SK-N-SH treated with all-trans-retinoic acid at 6 μM for 48 hours (cell line): ENCODE data around the gene CYP2S1.
"Not testable (repeated sequence)": the region's sequence is repeated elsewhere in the genome, so short reads cannot be mapped to it uniquely, and the experiment has no call there.

Source experiments
- ATAC-seq: fragments of 200-7000 bp; cut with Tn5 transposase; 3 replicates; pipeline ENCODE4 v1.9.1; 2020; ENCODE audit warnings: mild to moderate bottlenecking, moderate library complexity
- ARNTL ChIP-seq: fragments of 450-650 bp; formaldehyde crosslinking; IDR thresholded peaks from 2 replicates; pipeline ENCODE4 v1.5.0; 2020; ENCODE audit warnings: low read depth, mild to moderate bottlenecking, moderate library complexity, borderline replicate concordance
- BACH2 ChIP-seq: fragments of 250-450 bp; sonication (Bioruptor Pico); IDR thresholded peaks from 2 replicates; pipeline ENCODE4 v1.9.0; 2021; ENCODE audit warnings: mild to moderate bottlenecking, borderline replicate concordance
- CSRNP3 ChIP-seq: fragments of 250-450 bp; sonication (Bioruptor Pico); IDR thresholded peaks from 2 replicates; pipeline ENCODE4 v1.5.1; 2021; ENCODE audit warnings: mild to moderate bottlenecking, moderate library complexity
- ESRRG ChIP-seq: fragments of 250-450 bp; sonication (Bioruptor Pico); IDR thresholded peaks from 2 replicates; pipeline ENCODE4 v1.6.1; 2021; ENCODE audit warnings: mild to moderate bottlenecking
- GLIS3 ChIP-seq: fragments of 250-450 bp; sonication (Bioruptor Pico); IDR thresholded peaks from 2 replicates; pipeline ENCODE4 v1.5.0; 2020; ENCODE audit warnings: mild to moderate bottlenecking, moderate library complexity
- OSR1 ChIP-seq: fragments of 250-450 bp; sonication (Bioruptor Pico); IDR thresholded peaks from 2 replicates; pipeline ENCODE4 v1.8.0; 2022; ENCODE audit warnings: moderate library complexity, mild to moderate bottlenecking, inconsistent platforms
- PPARA ChIP-seq: fragments of 250-450 bp; sonication (Bioruptor Pico); IDR thresholded peaks from 2 replicates; pipeline ENCODE4 v1.5.0; 2020; ENCODE audit warnings: mild to moderate bottlenecking, borderline replicate concordance
- SNAI2 ChIP-seq: fragments of 250-450 bp; sonication (Bioruptor Pico); IDR thresholded peaks from 2 replicates; pipeline ENCODE4 v1.5.0; 2020; ENCODE audit warnings: mild to moderate bottlenecking, moderate library complexity
- TOX ChIP-seq: fragments of 250-450 bp; sonication (Bioruptor Pico); IDR thresholded peaks from 2 replicates; pipeline ENCODE4 v1.8.0; 2021; ENCODE audit warnings: mild to moderate bottlenecking, moderate library complexity, borderline replicate concordance
- TSHZ2 ChIP-seq: fragments of 250-450 bp; sonication (Bioruptor Pico); IDR thresholded peaks from 2 replicates; pipeline ENCODE4 v1.5.0; 2020; ENCODE audit warnings: mild to moderate bottlenecking, moderate library complexity
- ZC3H10 ChIP-seq: fragments of 250-450 bp; sonication (Bioruptor Pico); IDR thresholded peaks from 2 replicates; pipeline ENCODE4 v1.5.1; 2021; ENCODE audit warnings: mild to moderate bottlenecking, moderate library complexity
- ZFP3 ChIP-seq: fragments of 250-450 bp; sonication (Bioruptor Pico); IDR thresholded peaks from 2 replicates; pipeline ENCODE4 v1.5.0; 2020; ENCODE audit warnings: mild to moderate bottlenecking, moderate library complexity
- ZFP30 ChIP-seq: fragments of 450-650 bp; formaldehyde crosslinking; IDR thresholded peaks from 2 replicates; pipeline ENCODE4 v1.5.0; 2022; ENCODE audit warnings: mild to moderate bottlenecking, moderate library complexity
- ZNF565 ChIP-seq: fragments of 450-650 bp; formaldehyde crosslinking; conservative IDR thresholded peaks from 2 replicates; pipeline ENCODE4 v1.5.0; 2020; ENCODE audit warnings: low read depth, mild to moderate bottlenecking, moderate library complexity
- ZNF70 ChIP-seq: fragments of 450-650 bp; formaldehyde crosslinking; IDR thresholded peaks from 2 replicates; pipeline ENCODE4 v1.5.0; 2020; ENCODE audit warnings: mild to moderate bottlenecking, moderate library complexity
- TF ChIP-seq, protein P1 (sequence below): fragments of 250-450 bp; sonication (Bioruptor Pico); IDR thresholded peaks from 2 replicates; pipeline ENCODE4 v1.8.0; 2020; ENCODE audit warnings: mild to moderate bottlenecking, moderate library complexity, borderline replicate concordance
- TF ChIP-seq, protein P2 (sequence below): fragments of 250-450 bp; sonication (Bioruptor Pico); IDR thresholded peaks from 2 replicates; pipeline ENCODE4 v1.5.1; 2020; ENCODE audit warnings: low read depth, mild to moderate bottlenecking, moderate library complexity

Gene CYP2S1

GRCh38 chr19:41192574-41193429 is at the start of gene CYP2S1:
TSS of gene CYP2S1 (plus strand) at chr19:41193219. CDS start at chr19:41193265, 46 bp downstream.
- no peak for TF ChIP-seq PPARA (CRISPR knock-in tag)
- peak; percentile 36 for ATAC-seq

DNA sequence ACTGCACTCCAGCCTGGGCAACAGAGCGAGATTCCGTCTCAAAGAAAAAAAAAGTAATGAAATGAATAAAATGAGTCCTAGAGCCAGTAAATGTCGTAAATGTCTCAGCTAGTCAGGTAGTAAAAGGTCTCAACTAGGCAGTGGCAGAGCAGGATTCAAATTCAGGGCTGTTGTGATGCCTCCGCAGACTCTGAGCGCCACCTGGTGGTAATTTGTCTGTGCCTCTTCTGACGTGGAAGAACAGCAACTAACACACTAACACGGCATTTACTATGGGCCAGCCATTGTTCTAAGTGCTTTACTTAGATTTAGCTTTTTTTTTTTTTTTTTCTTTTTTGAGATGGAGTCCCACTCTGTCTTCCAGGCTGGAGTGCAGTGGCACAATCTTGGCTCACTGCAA is 48.6 kb upstream of the CYP2S1 start:
- no peak for TF ChIP-seq ARNTL (CRISPR knock-in tag)
- TF ChIP-seq TOX (CRISPR knock-in tag) = no peak
- TF ChIP-seq, protein P1, sequence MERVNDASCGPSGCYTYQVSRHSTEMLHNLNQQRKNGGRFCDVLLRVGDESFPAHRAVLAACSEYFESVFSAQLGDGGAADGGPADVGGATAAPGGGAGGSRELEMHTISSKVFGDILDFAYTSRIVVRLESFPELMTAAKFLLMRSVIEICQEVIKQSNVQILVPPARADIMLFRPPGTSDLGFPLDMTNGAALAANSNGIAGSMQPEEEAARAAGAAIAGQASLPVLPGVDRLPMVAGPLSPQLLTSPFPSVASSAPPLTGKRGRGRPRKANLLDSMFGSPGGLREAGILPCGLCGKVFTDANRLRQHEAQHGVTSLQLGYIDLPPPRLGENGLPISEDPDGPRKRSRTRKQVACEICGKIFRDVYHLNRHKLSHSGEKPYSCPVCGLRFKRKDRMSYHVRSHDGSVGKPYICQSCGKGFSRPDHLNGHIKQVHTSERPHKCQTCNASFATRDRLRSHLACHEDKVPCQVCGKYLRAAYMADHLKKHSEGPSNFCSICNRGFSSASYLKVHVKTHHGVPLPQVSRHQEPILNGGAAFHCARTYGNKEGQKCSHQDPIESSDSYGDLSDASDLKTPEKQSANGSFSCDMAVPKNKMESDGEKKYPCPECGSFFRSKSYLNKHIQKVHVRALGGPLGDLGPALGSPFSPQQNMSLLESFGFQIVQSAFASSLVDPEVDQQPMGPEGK = no peak
- no peak for TF ChIP-seq ESRRG (CRISPR knock-in tag)
- no peak for TF ChIP-seq ZNF565 (CRISPR knock-in tag)
- ATAC-seq = peak; percentile 94

DNA sequence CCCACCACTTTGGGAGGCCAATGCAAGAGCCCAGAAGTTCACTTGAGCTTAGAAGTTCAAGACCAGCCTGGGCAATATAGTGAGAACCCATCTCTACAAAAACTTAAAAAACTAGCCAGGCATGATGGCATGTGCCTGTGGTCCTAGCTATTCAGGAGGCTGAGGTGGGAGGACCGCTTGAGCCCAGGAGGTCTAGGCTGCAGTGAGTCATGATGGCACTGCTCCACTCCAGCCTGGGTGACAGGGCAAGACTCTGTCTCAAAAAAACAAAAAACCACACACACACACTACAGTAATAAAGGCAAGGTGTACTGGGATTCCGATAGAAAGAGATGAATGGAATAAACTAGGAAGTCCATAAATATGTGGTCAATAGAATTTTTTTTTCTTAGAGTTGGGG is 43.2 kb upstream of the CYP2S1 start:
- no peak for ATAC-seq
- no peak for TF ChIP-seq ZFP30 (CRISPR knock-in tag)
- no peak for TF ChIP-seq BACH2 (CRISPR knock-in tag)
- TF ChIP-seq ESRRG (CRISPR knock-in tag) = no peak
- TF ChIP-seq, protein P1 = no peak
- TF ChIP-seq ZFP3 (CRISPR knock-in tag) = no peak
- TF ChIP-seq SNAI2 (CRISPR knock-in tag) = no peak
- TF ChIP-seq OSR1 = no peak
- no peak for TF ChIP-seq ZC3H10
- no peak for TF ChIP-seq GLIS3 (CRISPR knock-in tag)
- no peak for TF ChIP-seq ZNF70 (CRISPR knock-in tag)
- TF ChIP-seq CSRNP3 (CRISPR knock-in tag) = no peak
- TF ChIP-seq, protein P2, sequence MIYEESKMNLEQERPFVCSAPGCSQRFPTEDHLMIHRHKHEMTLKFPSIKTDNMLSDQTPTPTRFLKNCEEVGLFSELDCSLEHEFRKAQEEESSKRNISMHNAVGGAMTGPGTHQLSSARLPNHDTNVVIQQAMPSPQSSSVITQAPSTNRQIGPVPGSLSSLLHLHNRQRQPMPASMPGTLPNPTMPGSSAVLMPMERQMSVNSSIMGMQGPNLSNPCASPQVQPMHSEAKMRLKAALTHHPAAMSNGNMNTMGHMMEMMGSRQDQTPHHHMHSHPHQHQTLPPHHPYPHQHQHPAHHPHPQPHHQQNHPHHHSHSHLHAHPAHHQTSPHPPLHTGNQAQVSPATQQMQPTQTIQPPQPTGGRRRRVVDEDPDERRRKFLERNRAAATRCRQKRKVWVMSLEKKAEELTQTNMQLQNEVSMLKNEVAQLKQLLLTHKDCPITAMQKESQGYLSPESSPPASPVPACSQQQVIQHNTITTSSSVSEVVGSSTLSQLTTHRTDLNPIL (CRISPR knock-in tag) = no peak
- TF ChIP-seq PPARA (CRISPR knock-in tag) = no peak
- no peak for TF ChIP-seq TSHZ2 (CRISPR knock-in tag)

- ATAC-seq = not testable (repeated sequence)
Observed at GRCh38 chr19:41150986-41151385, 42.0 kb upstream of the CYP2S1 start.
